ENCODE results near the gene ZNF385D. TPM values are rescaled to one million over a fixed set of nuclear protein-coding genes. Genes with fewer than 3 reads are reported as not detected.

Gene ZNF385D
- total and polyA plus RNA-seq, 2 of the 13 experiments (the other 11 are each of a cell fraction or from before 2014, with no cell fraction given), result not detected

- DNase-seq (ENCODE audit: low spot score) (peak; percentile 2), ATAC-seq (no peak), FAIRE-seq (no peak)
- H3K79me2 ChIP-seq (ENCODE audit: insufficient read depth, low read length), result no peaks in the 10 kb centered on the region
- no peak overlapping the region for H3K4me3 ChIP-seq (replicated peaks in 1 of 3; ENCODE audit: insufficient read depth in 1 of 3, low read depth in 2 of 3, low read length in 3 of 3)
- in situ Hi-C loops (cut with HindIII; ENCODE audit: extremely low pct_ligation_motif_present, low pct_unique_long_range_greater_than_20kb) (no loop called here), intact Hi-C loops (cut with micrococcal nuclease; ENCODE audit: unreplicated experiment) (loop anchor here (10.0 kb wide), 1 partner anchor 362 kb away; no protein-coding TSS in a partner anchor)
- under 1% methylated on average over 3 of the region's 3 CpGs for WGBS (ENCODE audit: low lambda C conversion rate)
- no peak overlapping the region for H3K4me2 ChIP-seq (ENCODE audit: low read depth, low read length)
- CTCF ChIA-PET (ENCODE audit: low intra/inter-chr PET ratio, low total read pairs), result no interaction called here
- no peaks in the 10 kb centered on the region for H3K9me3 ChIP-seq (ENCODE audit: low read length)
- POLR2A ChIA-PET, result no interaction called here
- H3K4me1 ChIP-seq (ENCODE audit: insufficient read depth, low read length), result no peaks in the 10 kb centered on the region
- no peak overlapping the region for H3K27ac ChIP-seq (ENCODE audit: extremely low read length, insufficient read depth, low read length)
- H3K27me3 ChIP-seq (ENCODE audit: control insufficient read depth in 1 of 2, insufficient read depth in 2 of 2, low read length in 2 of 2), result 0 out of 5 replicates have a peak, but pooled peaks cover 0 to 4% of the 10 kb centered on the region in 2 experiments
- H4K20me1 ChIP-seq (ENCODE audit: insufficient read depth, low read length), result no peaks in the 10 kb centered on the region
- TF ChIP-seq STAG1 (CRISPR knock-in tag; IDR thresholded peaks at IDR 0.05), result peak; percentile 21; the same call in 1 of the 2 replicates
- no peak for TF ChIP-seq GRHL1 (CRISPR knock-in tag; conservative IDR thresholded peaks at IDR 0.05)
- TF ChIP-seq ZNF800 (CRISPR knock-in tag; IDR thresholded peaks at IDR 0.05), result no peak
- peak; percentile 54 for TF ChIP-seq CTCF (CRISPR knock-in tag; IDR thresholded peaks at IDR 0.05)
- no peak overlapping the region for H3K9ac ChIP-seq (ENCODE audit: insufficient read depth, low read depth, low read length)
- no peak overlapping the region for H2AFZ ChIP-seq (ENCODE audit: low read length)
- no TSS peak for BruUV-seq (replicated peaks)
- H3K36me3 ChIP-seq (replicated peaks in 1 of 2; ENCODE audit: control insufficient read depth in 1 of 2, insufficient read depth in 2 of 2, low read length in 2 of 2), result no peaks in the 10 kb centered on the region
These were observed 1.8 kb upstream of the ZNF385D start for GRCh38 chr3:21752749-21753347.

Data from HepG2 (cell line).